GM12878 (cell line): ENCODE results near the gene GSTP1. TPM values are rescaled to one million over a fixed set of nuclear protein-coding genes. Genes with fewer than 3 reads are reported as not detected.
"Not testable (repeated sequence)": the region's sequence is repeated elsewhere in the genome, so short reads cannot be mapped to it uniquely, and the experiment has no call there.

Experiments used
- ATAC-seq: fragments of 200-7000 bp; cut with Tn5 transposase; 3 replicates; pipeline ENCODE4 v1.9.1; 2020; ENCODE audit warnings: mild to moderate bottlenecking, moderate library complexity
- BruUV-seq: library from RNA; stranded (reverse); fragments of 400-500 nt; replicated peaks from 2 replicates; lab custom pipeline; 2021; lab: Mats Ljungman, UMichigan
- CTCF ChIA-PET: fragments of 300-600 bp; sonication (Branson Sonifier 250); formaldehyde crosslinking; extraction: SDS; loops from one replicate; lab custom pipeline; 2021; ENCODE audit warnings: inconsistent platforms; lab: Yijun Ruan, JAX
- POLR2A ChIA-PET: fragments of 350-600 bp; formaldehyde crosslinking; extraction: SDS; loops from one replicate; lab custom pipeline; 2021; ENCODE audit warnings: inconsistent platforms; lab: Charles Lee
- RAD21 ChIA-PET: fragments of 300-600 bp; sonication (Branson Sonifier 250); formaldehyde crosslinking; loops from one replicate; lab custom pipeline; 2023; ENCODE audit warnings: antibody characterized with exemption; ENCODE audit not compliant: unreplicated experiment; lab: Charles Lee
- SMC1A ChIA-PET: fragments of 300-600 bp; sonication (Branson Sonifier 250); formaldehyde crosslinking; loops from one replicate; lab custom pipeline; 2023; ENCODE audit not compliant: unreplicated experiment, uncharacterized antibody; lab: Charles Lee
- DNase-seq: peaks from one replicate; pipeline ENCODE4 v3.0.0-alpha.2; 2011; ENCODE audit warnings: low read depth, low spot score
- FAIRE-seq: peaks from 3 replicates; lab custom pipeline; 2011; peaks lifted over from hg19 to GRCh38; lab: Jason Lieb, UNC
- H2AFZ ChIP-seq: 2 replicates; pipeline ENCODE4 v1.6.0; 2011; ENCODE audit warnings: low read depth, low read length, control low read depth; ENCODE audit not compliant: control insufficient read depth
- H3K27ac ChIP-seq: 2 replicates; pipeline ENCODE4 v1.5.1; 2011; ENCODE audit warnings: control low read depth; ENCODE audit not compliant: control insufficient read depth, insufficient read depth
- H3K27me3 ChIP-seq, 2 experiments: replicated peaks in 1 of 2; 2 replicates each; pipeline versions ENCODE4 v1.6.0 to v1.6.1; 2011; ENCODE audit warnings: low read length in 1 of 2; ENCODE audit not compliant: control insufficient read depth in 2 of 2, insufficient read depth in 2 of 2
- H3K36me3 ChIP-seq, 2 experiments: 2 replicates each; pipeline ENCODE4 v1.5.1; 2011; ENCODE audit warnings: low read length in 1 of 2; ENCODE audit not compliant: control insufficient read depth in 2 of 2, insufficient read depth in 2 of 2
- H3K4me1 ChIP-seq: 2 replicates; pipeline ENCODE4 v1.6.1; 2011; ENCODE audit warnings: mild to moderate bottlenecking, low read length, moderate library complexity, mixed read lengths; ENCODE audit not compliant: control insufficient read depth, insufficient read depth
- H3K4me2 ChIP-seq: 2 replicates; pipeline ENCODE4 v1.6.0; 2011; ENCODE audit warnings: control low read depth; ENCODE audit not compliant: control insufficient read depth, insufficient read depth
- H3K4me3 ChIP-seq: fragments of 200-600 bp; sonication (generic); 2 replicates; pipeline ENCODE4 v1.5.1; 2016
- H3K79me2 ChIP-seq: 2 replicates; pipeline ENCODE4 v1.6.0; 2011; ENCODE audit warnings: low read length; ENCODE audit not compliant: control insufficient read depth, insufficient read depth
- H3K9ac ChIP-seq: 2 replicates; pipeline ENCODE4 v1.8.0; 2011; ENCODE audit warnings: low read length, control low read depth, mixed read lengths; ENCODE audit not compliant: control insufficient read depth, insufficient read depth
- H3K9me3 ChIP-seq: replicated peaks from 3 replicates; pipeline ENCODE4 v1.5.1; 2011; ENCODE audit warnings: mild to moderate bottlenecking, low read length; ENCODE audit not compliant: control insufficient read depth, insufficient read depth
- H4K20me1 ChIP-seq: 2 replicates; pipeline ENCODE4 v1.6.0; 2011; ENCODE audit not compliant: control insufficient read depth, insufficient read depth
- ATF2 ChIP-seq: IDR thresholded peaks from 2 replicates; pipeline ENCODE4 v1.6.1; 2012; ENCODE audit warnings: low read length, inconsistent platforms
- CBX3 ChIP-seq: fragments of 200-600 bp; sonication (generic); IDR thresholded peaks from 2 replicates; pipeline ENCODE4 v1.6.1; 2016; ENCODE audit warnings: low read depth, borderline replicate concordance
- CREB1 ChIP-seq: IDR thresholded peaks from 2 replicates; pipeline ENCODE4 v1.6.1; 2012; ENCODE audit warnings: low read depth, mild to moderate bottlenecking, inconsistent platforms
- NFXL1 ChIP-seq: fragments of 450-650 bp; IDR thresholded peaks from 2 replicates; pipeline ENCODE4 v1.6.1; 2017; ENCODE audit warnings: antibody characterized with exemption, mild to moderate bottlenecking, borderline replicate concordance
- NRF1 ChIP-seq: conservative IDR thresholded peaks from 2 replicates; pipeline ENCODE4 v1.6.1; 2011; ENCODE audit warnings: mild to moderate bottlenecking, low read depth, low read length, improper control_type of control experiment
- PKNOX1 ChIP-seq: fragments of 450-650 bp; IDR thresholded peaks from 2 replicates; pipeline ENCODE4 v1.6.1; 2016; ENCODE audit warnings: mild to moderate bottlenecking
- RAD21 ChIP-seq: IDR thresholded peaks from 2 replicates; pipeline ENCODE4 v1.6.1; 2011; ENCODE audit warnings: mild to moderate bottlenecking, low read depth, low read length, moderate library complexity; ENCODE audit not compliant: insufficient read depth
- SMARCA5 ChIP-seq: fragments of 450-650 bp; IDR thresholded peaks from 2 replicates; pipeline ENCODE4 v1.6.1; 2017; ENCODE audit warnings: mild to moderate bottlenecking
- SREBF1 ChIP-seq: IDR thresholded peaks from 2 replicates; pipeline ENCODE4 v1.6.1; 2012; ENCODE audit warnings: mild to moderate bottlenecking, low read length
- SUZ12 ChIP-seq: fragments of 200-600 bp; sonication (generic); IDR thresholded peaks from one replicate; pipeline ENCODE4 v1.6.1; 2018; ENCODE audit warnings: antibody characterized with exemption, mild to moderate bottlenecking; ENCODE audit not compliant: unreplicated experiment
- TCF12 ChIP-seq: IDR thresholded peaks from 2 replicates; pipeline ENCODE4 v1.6.1; 2011; ENCODE audit warnings: low read depth, mild to moderate bottlenecking, low read length
- YY1 ChIP-seq: IDR thresholded peaks from 2 replicates; pipeline ENCODE4 v1.6.1; 2011; ENCODE audit warnings: low read depth, mild to moderate bottlenecking, low read length
- WGBS: methylation state at CpG from one replicate; pipeline ENCODE4 v1.1.6; 2016; ENCODE audit warnings: low lambda C conversion rate; ENCODE audit not compliant: insufficient replicate concordance, insufficient coverage; ENCODE audit errors: missing lambda C conversion rate; 5-methylcytosine and 5-hydroxymethylcytosine counted together
- in situ Hi-C: fragments of 300-500 bp; cut with MboI; formaldehyde crosslinking; loops from 9 replicates; pipeline ENCODE4 v1.14.3; 2018; ENCODE audit warnings: mixed read lengths
- intact Hi-C: fragments of 100-400 bp; cut with micrococcal nuclease; formaldehyde crosslinking; loops from one replicate; pipeline ENCODE4 v1.14.2; 2022; ENCODE audit not compliant: unreplicated experiment
- polyA plus RNA-seq, 11 experiments: library from polyadenylated mRNA; depleted of rRNA in 4 of 11; unstranded in 6 of 11; stranded (reverse) in 5 of 11; fragments of >200 nt; fragmentation: Nextera tagmentation in 4 of 11; fragmentation: Illumina TruSeq in 1 of 11; extraction: Ambion mirVana in 4 of 11; extraction: Trizol in 1 of 11; gene quantifications; 1 replicate in 1 of 11; 2 replicates in 10 of 11; pipeline versions ENCODE4 v1.2.1 to v1.2.3, GENCODE V29; 2011 to 2016; ENCODE audit warnings: inconsistent platforms in 2 of 11, missing spikeins in 2 of 11, low read depth in 1 of 11
- total RNA-seq, 4 experiments: library from RNA; depleted of rRNA in 3 of 4; stranded (reverse); fragments of >200 nt in 3 of 4; fragmentation: Illumina TruSeq in 1 of 4; extraction: Trizol in 1 of 4; gene quantifications; 2 replicates each; pipeline versions ENCODE4 v1.2.1 to v1.2.3, GENCODE V29; 2013 to 2021

Gene GSTP1
- total and polyA plus RNA-seq, 10 of the 15 experiments (the other 5 are each of a cell fraction or from before 2014, with no cell fraction given): 469 to 1,788 (median 955) TPM

- TF ChIP-seq ATF2 (no peak), RAD21 (peak; percentile 37; the same call in 1 of the 2 replicates), NRF1 (no peak), NFXL1 (no peak), CBX3 (no peak)
Observed at GRCh38 chr11:67600324-67601029, 16.9 kb downstream of the GSTP1 start (continued).

GRCh38 chr11:67601098-67601497 is 17.5 kb downstream of the GSTP1 start:
- H4K20me1 ChIP-seq: no peaks in the 10 kb centered on the region
- no TSS peak for BruUV-seq
- ChIA-PET SMC1A (interaction anchor here (1.0 to 2.1 kb wide), 6 partner anchors 9 to 160 kb away, joined by 3 to 5 read pairs (median 3); no protein-coding TSS in a partner anchor), POLR2A (interaction anchor here (1.0 to 2.0 kb wide), 5 partner anchors 9 to 133 kb away, joined by 4 to 6 read pairs (median 4); partner anchors contain the start of gene TMEM134), RAD21 (interaction anchor here (0.7 to 1.6 kb wide), 4 partner anchors 10 to 29 kb away, joined by 3 to 5 read pairs (median 4); partner anchors contain the start of gene NUDT8), CTCF (interaction anchor here (0.9 to 3.1 kb wide), 4 partner anchors 13 to 95 kb away, joined by 4 to 25 read pairs (median 5); partner anchors contain the start of genes GSTP1 and PITPNM1)
- no peaks in the 10 kb centered on the region for H3K27me3 ChIP-seq
- intact Hi-C loops: no loop called here
- H3K9ac ChIP-seq: no peak overlapping the region; the same call in 1 of the 2 replicates
- no peaks in the 10 kb centered on the region for H3K36me3 ChIP-seq
- DNase-seq (no peak), ATAC-seq (no peak), FAIRE-seq (no peak)
- peak overlapping the region; percentile 89 for H3K4me2 ChIP-seq
- H3K4me1 ChIP-seq: peaks cover 15% of the 10 kb centered on the region
- H3K27ac ChIP-seq: peak overlapping the region; percentile 29; the same call in 1 of the 2 replicates
- in situ Hi-C loops: no loop called here
- WGBS: 75% methylated on average over 7 of the region's 7 CpGs
- TF ChIP-seq YY1 (no peak), SUZ12 (no peak), PKNOX1 (no peak), SMARCA5 (no peak), SREBF1 (no peak), TCF12 (no peak), CREB1 (no peak)
- H3K4me3 ChIP-seq: peak overlapping the region; percentile 59; the same call in 1 of the 2 replicates
- peak overlapping the region; percentile 67 for H2AFZ ChIP-seq
- peaks cover 1% of the 10 kb centered on the region; the same call in 1 of the 3 replicates for H3K9me3 ChIP-seq
- no peaks in the 10 kb centered on the region for H3K79me2 ChIP-seq

- H3K4me2 ChIP-seq, ATAC-seq, H4K20me1 ChIP-seq, intact Hi-C loops, H2AFZ ChIP-seq, H3K9me3 ChIP-seq, H3K27me3 ChIP-seq, in situ Hi-C loops, BruUV-seq, H3K9ac ChIP-seq, SMC1A ChIA-PET, H3K27ac ChIP-seq, RAD21 ChIA-PET, CTCF ChIA-PET, H3K4me3 ChIP-seq, FAIRE-seq, POLR2A ChIA-PET, H3K36me3 ChIP-seq, DNase-seq: not testable (repeated sequence)
- WGBS: 6% methylated on average over 2 of the region's 4 CpGs
- Histone ChIP-seq H3K79me2 (peaks cover 16% of the 10 kb centered on the region), H3K4me1 (peaks cover 27% of the 10 kb centered on the region)
Observed at GRCh38 chr11:67604119-67604518, 20.5 kb downstream of the GSTP1 start.
